Activated CD8-positive, alpha-beta T cell treated with anti-CD3 and anti-CD28 coated beads, Interleukin-2, amount 10 ng/mL, durations not matched to agents 7 days and 5 days (primary cell): ENCODE data around the gene GP2. TPM values are rescaled to one million over a fixed set of nuclear protein-coding genes. Genes with fewer than 3 reads are reported as not detected.

Experiments
- ATAC-seq: fragments of 150-1000 bp; cut with Tn5 transposase; one replicate; pipeline ENCODE4 v1.10.0; 2021; ENCODE audit warnings: moderate library complexity
- CTCF ChIA-PET: fragments of 350-600 bp; sonication (Branson Sonifier 250); formaldehyde crosslinking; loops from one replicate; lab custom pipeline; 2021; ENCODE audit warnings: antibody characterized with exemption; lab: Charles Lee
- POLR2A ChIA-PET: fragments of 350-600 bp; sonication (Branson Sonifier 250); formaldehyde crosslinking; loops from one replicate; lab custom pipeline; 2021; ENCODE audit warnings: antibody characterized with exemption; lab: Charles Lee
- DNase-seq: peaks from one replicate; pipeline ENCODE4 v3.0.0-alpha.2; 2020
- H3K27ac Mint-ChIP-seq: one replicate; pipeline ENCODE4 v1.8.0; 2021; ENCODE audit warnings: mild to moderate bottlenecking, mixed read lengths
- H3K27me3 Mint-ChIP-seq: one replicate; pipeline ENCODE4 v1.8.0; 2021; ENCODE audit warnings: low read depth, mixed read lengths
- H3K36me3 Mint-ChIP-seq: one replicate; pipeline ENCODE4 v1.8.0; 2021; ENCODE audit warnings: low read depth, mixed read lengths
- H3K4me1 Mint-ChIP-seq: one replicate; pipeline ENCODE4 v1.8.0; 2021; ENCODE audit warnings: low read depth, mixed read lengths
- H3K4me3 Mint-ChIP-seq: one replicate; pipeline ENCODE4 v1.8.0; 2021; ENCODE audit warnings: mild to moderate bottlenecking, mixed read lengths
- H3K9me3 Mint-ChIP-seq: one replicate; pipeline ENCODE4 v1.8.0; 2022; ENCODE audit warnings: mixed read lengths; ENCODE audit not compliant: insufficient read depth
- total RNA-seq, 2 experiments: library from RNA; stranded (reverse); gene quantifications; one replicate each; pipeline ENCODE4 v1.2.3, GENCODE V29; 2021

GP2 gene
- total RNA-seq, 2 experiments from 2014 or later: not detected

DNA sequence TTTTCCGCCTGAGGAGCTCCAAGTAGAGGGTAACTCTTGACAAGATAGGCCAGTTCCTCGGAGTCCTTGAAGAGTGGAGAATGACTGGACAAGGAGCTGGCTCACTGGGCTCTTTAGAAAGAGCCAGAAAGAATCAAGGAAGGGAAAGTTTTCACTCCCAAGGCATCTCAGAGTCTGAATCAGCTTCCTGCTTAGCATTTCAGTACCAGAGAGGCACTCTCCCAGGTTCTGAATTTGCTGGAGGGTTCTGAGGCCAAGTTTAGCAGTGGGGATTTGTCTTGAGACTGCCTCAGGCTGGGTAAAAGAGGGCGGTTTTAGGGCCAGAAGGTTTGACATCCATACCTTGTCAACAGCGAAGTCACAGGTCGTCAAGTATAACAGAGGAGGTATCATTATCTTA lies 25.5 kb downstream of the GP2 start:
- H3K27me3 Mint-ChIP-seq: no peaks in the 10 kb centered on the region
- no peak overlapping the region for H3K4me3 Mint-ChIP-seq
- H3K4me1 Mint-ChIP-seq: no peaks in the 10 kb centered on the region
- H3K36me3 Mint-ChIP-seq: no peaks in the 10 kb centered on the region
- no peaks in the 10 kb centered on the region for H3K9me3 Mint-ChIP-seq
- ATAC-seq: no peak
- ChIA-PET CTCF (interaction anchor here (1.4 to 4.9 kb wide), 3 partner anchors 10 to 402 kb away, joined by 3 to 93 read pairs (median 18); no protein-coding TSS in a partner anchor), POLR2A (no interaction called here)
- no peak for DNase-seq
- H3K27ac Mint-ChIP-seq: no peak overlapping the region

DNA sequence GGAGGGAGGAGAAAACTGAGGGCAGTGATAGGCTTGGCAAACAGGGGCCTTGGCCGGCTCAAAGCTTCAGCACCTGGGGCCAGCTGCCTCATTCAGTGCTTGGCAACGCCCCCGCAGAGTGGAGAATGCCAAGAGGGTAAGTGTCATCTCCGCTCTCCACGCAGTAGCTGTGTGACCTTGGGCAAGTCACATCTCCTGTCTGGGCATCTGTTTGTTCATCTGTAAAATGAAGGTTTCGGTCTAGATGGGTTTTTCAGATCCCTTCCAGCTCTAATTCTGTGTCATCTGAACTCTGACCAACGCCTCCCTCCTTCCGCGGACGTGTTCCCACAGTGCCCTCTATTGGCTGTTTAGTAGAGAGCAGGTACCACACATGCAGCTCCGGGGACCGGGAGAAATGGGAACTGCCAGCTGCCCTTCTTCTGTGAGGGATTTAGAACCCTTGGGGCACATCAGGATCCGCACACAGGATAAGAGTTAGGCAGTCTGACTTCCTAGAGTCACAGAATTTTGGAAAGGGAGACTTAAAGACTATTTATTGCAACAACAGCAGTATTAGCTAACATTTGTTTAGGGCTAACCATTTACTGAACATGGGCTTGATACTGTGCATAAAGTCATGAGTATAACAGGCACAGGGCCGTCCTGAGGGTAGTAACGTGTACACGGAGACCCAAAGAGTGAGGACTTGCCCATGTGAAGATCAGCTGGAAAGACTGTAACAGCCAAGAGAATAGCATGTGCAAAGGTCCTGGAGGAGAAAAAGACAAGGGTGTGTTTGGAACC lies 26.8 kb downstream of the GP2 start:
- Mint-ChIP-seq H3K9me3 (no peaks in the 10 kb centered on the region), H3K27me3 (no peaks in the 10 kb centered on the region), H3K27ac (no peak overlapping the region), H3K4me3 (no peak overlapping the region), H3K36me3 (no peaks in the 10 kb centered on the region), H3K4me1 (no peaks in the 10 kb centered on the region)
- POLR2A ChIA-PET: no interaction called here
- CTCF ChIA-PET: interaction anchor here (0.6 to 4.9 kb wide), 14 partner anchors 11 to 414 kb away, joined by 3 to 93 read pairs (median 4); no protein-coding TSS in a partner anchor
- DNase-seq (peak; percentile 54), ATAC-seq (peak; percentile 61)

DNA sequence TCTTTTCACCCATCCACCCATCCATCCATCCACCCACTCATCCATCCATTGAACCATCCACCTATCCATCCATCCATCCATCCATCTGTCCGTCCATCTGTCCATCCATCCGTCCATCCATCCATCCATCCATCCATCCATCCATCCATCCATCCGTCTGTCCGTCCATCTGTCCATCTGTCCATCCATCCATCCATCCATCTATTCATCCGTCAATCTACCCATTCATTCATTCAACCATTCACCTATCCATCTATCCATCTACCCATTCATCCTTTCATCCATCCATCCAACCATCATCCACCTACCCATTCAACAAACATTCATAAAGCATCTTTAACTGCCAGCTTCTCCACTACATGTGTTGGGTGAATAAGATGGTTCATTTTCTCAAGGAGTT lies 28.9 kb downstream of the GP2 start:
- Mint-ChIP-seq H3K4me3 (no peak overlapping the region), H3K27me3 (no peaks in the 10 kb centered on the region), H3K27ac (no peak overlapping the region), H3K4me1 (no peaks in the 10 kb centered on the region), H3K36me3 (no peaks in the 10 kb centered on the region), H3K9me3 (no peaks in the 10 kb centered on the region)
- no peak for DNase-seq
- ChIA-PET CTCF (interaction anchor here (3.3 to 4.9 kb wide), 3 partner anchors 86 to 399 kb away, joined by 18 to 93 read pairs (median 27); no protein-coding TSS in a partner anchor), POLR2A (no interaction called here)
- no peak for ATAC-seq

DNA sequence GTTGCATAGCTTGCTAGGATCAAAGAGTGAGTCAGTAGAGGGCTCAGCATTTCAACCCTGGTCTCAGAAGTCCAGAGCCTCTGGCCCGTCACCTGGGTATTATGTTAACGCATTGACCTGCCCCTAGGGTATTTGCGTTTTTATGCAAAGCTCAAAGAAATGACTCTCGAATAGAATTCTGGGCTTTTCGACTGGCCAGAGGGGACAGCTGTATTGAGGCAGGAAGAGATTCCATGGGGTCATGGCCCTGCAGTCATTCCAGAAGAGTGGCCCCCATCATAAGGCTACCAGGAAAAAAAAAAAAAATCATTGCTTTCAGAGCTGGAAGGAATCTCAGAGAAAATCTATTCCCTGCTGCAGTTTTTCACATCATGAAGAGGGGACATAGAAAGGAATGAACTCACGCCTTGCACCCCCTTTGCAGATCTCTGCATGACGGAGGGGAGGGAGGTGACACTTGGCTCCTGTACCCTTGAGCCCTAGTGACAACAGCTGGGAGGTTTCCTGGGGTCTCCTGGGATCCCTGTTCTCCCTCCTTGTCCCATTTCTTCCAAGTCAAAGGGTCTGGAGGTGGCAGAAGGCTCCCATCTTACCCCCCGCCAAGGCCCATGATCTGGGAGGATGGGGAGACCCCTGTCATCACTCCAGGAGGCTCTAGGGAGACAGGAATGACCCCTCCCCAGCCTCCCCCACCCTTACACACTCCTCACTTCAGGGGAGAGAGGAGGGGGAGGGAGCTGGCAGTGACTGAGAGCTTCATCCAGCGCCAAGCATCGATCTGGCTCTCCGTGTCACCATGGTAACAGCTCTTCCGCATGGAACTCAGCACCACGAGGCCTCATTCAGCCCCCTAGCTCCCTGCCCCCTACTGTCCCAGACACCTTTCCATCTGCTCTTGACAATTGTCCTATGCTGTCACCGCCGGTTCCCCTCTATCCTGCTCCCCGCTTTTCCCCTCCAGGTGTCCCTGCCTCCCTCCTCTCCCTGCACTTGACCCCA lies 35.8 kb downstream of the GP2 start:
- CTCF ChIA-PET: no interaction called here
- DNase-seq: no peak
- Mint-ChIP-seq H3K4me3 (no peak overlapping the region), H3K9me3 (no peaks in the 10 kb centered on the region), H3K36me3 (no peaks in the 10 kb centered on the region), H3K4me1 (no peaks in the 10 kb centered on the region), H3K27me3 (no peaks in the 10 kb centered on the region), H3K27ac (no peak overlapping the region)
- POLR2A ChIA-PET: no interaction called here
- no peak for ATAC-seq

DNA sequence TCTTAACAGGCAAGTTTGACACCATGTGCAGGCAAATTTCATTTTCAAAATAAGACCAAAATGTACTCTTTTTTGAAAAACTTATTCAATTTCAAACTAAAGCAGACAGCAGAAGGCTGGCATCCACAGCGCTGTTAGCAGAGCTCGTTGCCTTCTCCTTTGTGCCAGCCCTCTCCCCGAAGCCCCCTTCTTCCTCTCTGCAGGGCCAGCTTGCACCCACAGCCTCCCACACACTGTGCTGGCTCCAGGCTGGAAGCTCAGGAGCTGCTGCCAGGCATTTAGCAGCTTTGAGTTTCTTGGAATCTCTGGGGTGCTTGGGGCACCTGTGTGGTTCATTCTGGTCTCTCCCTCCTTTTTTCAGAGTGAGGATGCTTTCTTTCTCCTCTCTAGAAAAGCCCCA lies 37.7 kb downstream of the GP2 start:
- Mint-ChIP-seq H3K4me1 (no peaks in the 10 kb centered on the region), H3K9me3 (no peaks in the 10 kb centered on the region), H3K27ac (no peak overlapping the region), H3K27me3 (no peaks in the 10 kb centered on the region), H3K36me3 (no peaks in the 10 kb centered on the region), H3K4me3 (no peak overlapping the region)
- POLR2A ChIA-PET: no interaction called here
- ATAC-seq: no peak
- CTCF ChIA-PET: no interaction called here
- no peak for DNase-seq

DNA sequence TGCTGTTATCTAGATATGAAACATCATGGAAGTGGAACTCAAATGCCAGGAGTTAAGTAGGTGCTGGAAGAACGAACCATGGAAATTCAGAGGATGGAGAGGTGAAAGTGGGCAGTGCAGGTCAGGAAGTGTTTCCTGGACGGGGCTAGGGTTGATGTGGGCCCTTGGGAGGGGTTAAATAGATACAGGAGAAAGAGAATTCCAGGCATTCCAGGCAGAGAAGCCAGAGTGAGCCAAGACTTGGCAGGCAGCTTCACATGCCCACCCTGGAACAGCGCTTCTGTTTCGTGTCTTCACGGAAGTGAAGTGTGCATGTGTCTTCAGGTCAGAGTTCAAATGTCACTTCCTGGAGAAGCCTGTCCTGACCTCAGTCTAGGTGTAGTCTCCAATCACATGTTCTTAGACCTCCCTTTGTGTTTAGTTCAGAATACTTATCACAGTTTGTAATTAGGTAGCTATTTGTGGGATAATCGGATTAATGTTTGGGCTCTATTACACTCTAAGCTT lies 41.3 kb downstream of the GP2 start:
- H3K27ac Mint-ChIP-seq: no peak overlapping the region
- H3K4me3 Mint-ChIP-seq: no peak overlapping the region

DNA sequence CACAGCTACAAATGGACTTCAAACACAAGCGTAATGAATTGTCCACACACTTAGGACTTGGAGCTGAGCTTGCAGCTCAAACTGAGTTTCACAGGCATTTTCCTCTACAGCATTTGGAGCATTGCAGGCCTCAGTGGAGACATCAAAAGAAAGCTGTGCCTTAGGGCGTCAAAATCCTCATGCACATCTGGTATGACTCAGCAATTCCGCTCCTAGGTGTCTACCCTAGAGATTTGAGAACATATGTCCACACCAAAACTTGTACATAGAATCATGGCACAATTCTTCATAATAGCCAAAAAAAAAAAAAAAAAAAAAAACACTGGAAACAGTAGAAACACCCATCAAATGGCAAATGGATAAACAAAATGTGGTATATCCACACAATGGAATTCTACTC lies 47.1 kb downstream of the GP2 start:
- Mint-ChIP-seq H3K36me3 (no peaks in the 10 kb centered on the region), H3K9me3 (no peaks in the 10 kb centered on the region), H3K27ac (no peak overlapping the region), H3K4me3 (no peak overlapping the region), H3K4me1 (no peaks in the 10 kb centered on the region), H3K27me3 (no peaks in the 10 kb centered on the region)
- ChIA-PET CTCF (no interaction called here), POLR2A (no interaction called here)
- no peak for DNase-seq
- ATAC-seq: no peak

More for the DNA sequence above, 41.3 kb downstream of the GP2 start:
- ChIA-PET CTCF (no interaction called here), POLR2A (no interaction called here)
- H3K4me1 Mint-ChIP-seq: no peaks in the 10 kb centered on the region
- no peaks in the 10 kb centered on the region for H3K36me3 Mint-ChIP-seq
- no peak for DNase-seq
- H3K9me3 Mint-ChIP-seq: no peaks in the 10 kb centered on the region
- no peaks in the 10 kb centered on the region for H3K27me3 Mint-ChIP-seq
- ATAC-seq: no peak

DNA sequence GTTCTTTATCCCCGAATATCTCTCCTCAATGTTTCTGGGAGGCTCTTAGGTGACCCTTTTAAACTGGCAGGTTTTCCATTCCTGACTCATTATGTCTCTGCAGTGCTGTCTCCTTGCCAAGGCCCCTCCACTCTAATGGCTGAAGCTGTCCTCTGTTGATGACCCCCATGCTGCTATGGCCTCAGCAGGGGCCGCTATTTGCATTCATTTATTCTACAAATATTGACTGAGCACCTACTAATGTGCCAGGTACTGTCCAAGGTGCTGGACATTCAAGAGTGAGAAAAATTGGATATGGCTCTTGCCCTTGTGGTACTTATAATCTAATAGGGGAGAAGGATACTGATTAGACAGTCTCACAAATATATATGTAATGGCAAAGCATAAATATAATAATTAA lies 55.4 kb downstream of the GP2 start:
- Mint-ChIP-seq H3K9me3 (no peaks in the 10 kb centered on the region), H3K27ac (no peak overlapping the region), H3K36me3 (no peaks in the 10 kb centered on the region), H3K4me3 (no peak overlapping the region), H3K4me1 (no peaks in the 10 kb centered on the region), H3K27me3 (no peaks in the 10 kb centered on the region)
- POLR2A ChIA-PET: no interaction called here
- ATAC-seq (no peak), DNase-seq (no peak)
- CTCF ChIA-PET: no interaction called here

DNA sequence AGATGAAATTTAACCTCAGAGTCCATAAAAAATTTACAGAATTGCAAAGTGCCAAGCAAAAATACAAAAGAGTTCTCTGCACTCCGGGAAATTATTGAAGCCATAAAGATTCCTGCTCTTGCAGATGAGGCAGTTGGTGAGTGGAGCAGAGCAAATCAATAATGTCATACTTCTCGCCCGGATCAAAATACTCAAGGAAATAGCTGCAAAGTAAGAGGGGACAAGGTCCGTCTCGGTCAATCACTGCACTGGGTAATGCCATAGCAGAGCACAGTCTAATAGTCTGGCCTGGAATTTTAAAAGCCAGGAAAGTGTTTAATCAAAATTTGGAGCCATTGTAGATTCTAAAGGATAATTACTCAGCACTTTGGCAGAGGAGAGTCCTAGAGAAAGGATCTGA lies 58.9 kb downstream of the GP2 start:
- no peaks in the 10 kb centered on the region for H3K4me1 Mint-ChIP-seq
- ChIA-PET POLR2A (no interaction called here), CTCF (no interaction called here)
- H3K27me3 Mint-ChIP-seq: no peaks in the 10 kb centered on the region
- no peak overlapping the region for H3K4me3 Mint-ChIP-seq
- H3K36me3 Mint-ChIP-seq: no peaks in the 10 kb centered on the region
- no peak overlapping the region for H3K27ac Mint-ChIP-seq
- no peaks in the 10 kb centered on the region for H3K9me3 Mint-ChIP-seq
- ATAC-seq (no peak), DNase-seq (no peak)

DNA sequence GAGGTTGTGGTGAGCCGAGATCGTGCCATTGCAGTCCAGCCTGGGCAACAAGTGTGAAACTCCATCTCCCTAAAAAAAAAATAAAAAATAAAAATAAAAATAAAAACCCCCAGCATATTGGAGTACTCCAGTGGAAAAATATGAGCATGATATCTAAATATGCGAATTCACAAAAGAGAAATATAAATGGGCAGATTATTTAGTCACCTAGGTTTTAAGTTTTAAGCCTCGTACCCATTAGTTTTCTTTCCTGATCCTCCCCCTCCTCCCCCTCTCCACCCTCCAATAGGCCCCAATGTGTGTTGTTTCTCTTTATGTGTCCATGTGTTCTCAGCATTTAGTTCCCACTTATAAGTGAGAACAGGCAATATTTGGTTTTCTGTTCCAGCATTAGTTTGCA lies 62.3 kb downstream of the GP2 start:
- no peak for DNase-seq
- Mint-ChIP-seq H3K27ac (no peak overlapping the region), H3K27me3 (no peaks in the 10 kb centered on the region), H3K9me3 (no peaks in the 10 kb centered on the region), H3K4me1 (no peaks in the 10 kb centered on the region), H3K4me3 (no peak overlapping the region), H3K36me3 (no peaks in the 10 kb centered on the region)
- CTCF ChIA-PET: no interaction called here
- POLR2A ChIA-PET: no interaction called here
- ATAC-seq: no peak

DNA sequence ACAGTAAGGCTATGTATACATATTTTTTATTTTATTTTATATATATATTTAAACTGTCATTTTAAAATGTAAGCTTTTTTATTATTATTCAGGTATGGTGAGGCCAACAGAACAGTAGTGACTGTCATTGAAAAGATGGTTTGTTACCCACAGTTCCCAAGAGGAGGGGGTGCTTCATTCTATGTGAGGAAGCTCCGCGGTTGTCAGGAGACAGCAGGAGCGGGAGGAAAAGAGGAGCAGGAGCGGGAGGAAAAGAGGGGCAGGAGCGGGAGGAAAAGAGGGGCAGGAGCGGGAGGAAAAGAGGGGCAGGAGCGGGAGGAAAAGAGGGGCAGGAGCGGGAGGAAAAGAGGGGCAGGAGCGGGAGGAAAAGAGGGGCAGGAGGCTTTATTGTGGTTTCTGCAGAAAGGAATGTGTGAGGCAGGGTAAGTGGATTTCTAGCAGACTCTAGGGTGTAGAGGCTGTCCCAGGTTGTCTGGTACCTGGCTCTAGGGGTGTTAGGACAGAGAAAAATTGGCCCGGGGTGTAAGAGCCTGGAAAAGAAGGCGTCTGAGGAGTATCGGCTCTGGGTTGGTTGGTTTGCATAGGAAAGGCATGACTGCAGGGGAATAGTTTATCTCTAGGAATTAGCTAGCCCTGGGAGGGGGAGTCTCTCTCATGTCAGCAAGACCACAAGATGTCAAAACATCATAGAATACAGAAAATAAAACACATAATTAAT lies 64.0 kb downstream of the GP2 start:
- H3K4me3 Mint-ChIP-seq: no peak overlapping the region
- ChIA-PET POLR2A (no interaction called here), CTCF (no interaction called here)
- no peak overlapping the region for H3K27ac Mint-ChIP-seq
- DNase-seq (no peak), ATAC-seq (no peak)
- H3K36me3 Mint-ChIP-seq: no peaks in the 10 kb centered on the region
- peaks cover 3% of the 10 kb centered on the region for H3K9me3 Mint-ChIP-seq
- no peaks in the 10 kb centered on the region for H3K27me3 Mint-ChIP-seq
- H3K4me1 Mint-ChIP-seq: no peaks in the 10 kb centered on the region
